ENCODE data around the gene SLC25A44. TPM values are rescaled to one million over a fixed set of nuclear protein-coding genes. Genes with fewer than 3 reads are reported as not detected.

The SLC25A44 gene
- total RNA-seq, 1 experiment from 2014 or later: 29.3 TPM

- ChIA-PET CTCF (interaction anchor here (0.8 kb wide), 1 partner anchor 29 kb away, joined by 3 read pairs; no protein-coding TSS in a partner anchor), POLR2A (no interaction called here)
- peaks cover 46% of the 10 kb centered on the region for H3K36me3 Mint-ChIP-seq (ENCODE audit: insufficient read depth, unreplicated experiment)
- no peaks in the 10 kb centered on the region for H3K27me3 Mint-ChIP-seq (ENCODE audit: insufficient read depth, unreplicated experiment)
- Histone ChIP-seq H3K27me3 (replicated peaks; ENCODE audit: control insufficient read depth, insufficient read depth, low read length) (no peaks in the 10 kb centered on the region), H3K9me3 (no peaks in the 10 kb centered on the region), H3K4me3 (ENCODE audit: low read depth, low read length) (no peak overlapping the region), H3K4me1 (peaks cover 14% of the 10 kb centered on the region; the same call in 1 of the 2 replicates), H3K36me3 (ENCODE audit: control insufficient read depth, insufficient read depth, low read length) (peaks cover 2% of the 10 kb centered on the region; the same call in 1 of the 2 replicates)
- H3K27ac Mint-ChIP-seq (ENCODE audit: unreplicated experiment): no peak overlapping the region
- no peak for DNase-seq
- TF ChIP-seq CTCF (IDR thresholded peaks at IDR 0.05; ENCODE audit: insufficient read depth in 1 of 2, low read depth in 1 of 2, low read length in 1 of 2, severe bottlenecking in 1 of 2, unreplicated experiment in 1 of 2): no peak
- intact Hi-C loops (cut with micrococcal nuclease; ENCODE audit: unreplicated experiment): no loop called here
- BruUV-seq (replicated peaks): no TSS peak
- peaks cover 16% of the 10 kb centered on the region for H3K4me1 Mint-ChIP-seq (ENCODE audit: low read depth, unreplicated experiment)
- no peak overlapping the region for H3K4me3 Mint-ChIP-seq (ENCODE audit: unreplicated experiment)
- peaks cover 12% of the 10 kb centered on the region for H3K9me3 Mint-ChIP-seq (ENCODE audit: unreplicated experiment)
Observed at GRCh38 chr1:156196445-156196844, 2.5 kb downstream of the SLC25A44 start.

GRCh38 chr1:156198831-156199349 is 5.0 kb downstream of the SLC25A44 start:
- no TSS peak for BruUV-seq (replicated peaks)
- ChIA-PET POLR2A (no interaction called here), CTCF (interaction anchor here (0.6 kb wide), 1 partner anchor 464 kb away, joined by 5 read pairs; no protein-coding TSS in a partner anchor)
- peaks cover 2% of the 10 kb centered on the region; the same call in 1 of the 2 replicates for H3K36me3 ChIP-seq (ENCODE audit: control insufficient read depth, insufficient read depth, low read length)
- no peak for TF ChIP-seq CTCF (IDR thresholded peaks at IDR 0.05; ENCODE audit: insufficient read depth in 1 of 2, low read depth in 1 of 2, low read length in 1 of 2, severe bottlenecking in 1 of 2, unreplicated experiment in 1 of 2)
- peaks cover 41% of the 10 kb centered on the region for H3K36me3 Mint-ChIP-seq (ENCODE audit: insufficient read depth, unreplicated experiment)
- H3K9me3 Mint-ChIP-seq (ENCODE audit: unreplicated experiment): no peaks in the 10 kb centered on the region
- no peak overlapping the region for H3K4me3 ChIP-seq (ENCODE audit: low read depth, low read length)
- H3K4me3 Mint-ChIP-seq (ENCODE audit: unreplicated experiment): no peak overlapping the region
- peaks cover 7% of the 10 kb centered on the region for H3K4me1 Mint-ChIP-seq (ENCODE audit: low read depth, unreplicated experiment)
- no peak for DNase-seq
- no peaks in the 10 kb centered on the region for H3K27me3 Mint-ChIP-seq (ENCODE audit: insufficient read depth, unreplicated experiment)
- no peak overlapping the region for H3K27ac Mint-ChIP-seq (ENCODE audit: unreplicated experiment)
- no peaks in the 10 kb centered on the region for H3K27me3 ChIP-seq (replicated peaks; ENCODE audit: control insufficient read depth, insufficient read depth, low read length)
- intact Hi-C loops (cut with micrococcal nuclease; ENCODE audit: unreplicated experiment): no loop called here
- H3K9me3 ChIP-seq: no peaks in the 10 kb centered on the region
- H3K4me1 ChIP-seq: peaks cover 13% of the 10 kb centered on the region; the same call in 1 of the 2 replicates

- no peak overlapping the region for H3K4me3 ChIP-seq (ENCODE audit: low read depth, low read length)
- peaks cover 2% of the 10 kb centered on the region for H3K36me3 ChIP-seq (ENCODE audit: control insufficient read depth, insufficient read depth, low read length)
- H3K36me3 Mint-ChIP-seq (ENCODE audit: insufficient read depth, unreplicated experiment): peaks cover 41% of the 10 kb centered on the region
- ChIA-PET POLR2A (interaction anchor here (0.8 to 1.3 kb wide), 2 partner anchors 13 to 73 kb away, joined by 5 to 20 read pairs; partner anchors contain the start of gene PMF1), CTCF (interaction anchor here (0.6 kb wide), 1 partner anchor 22 kb away, joined by 3 read pairs; no protein-coding TSS in a partner anchor)
- H3K9me3 Mint-ChIP-seq (ENCODE audit: unreplicated experiment): no peaks in the 10 kb centered on the region
- no peak overlapping the region for H3K27ac Mint-ChIP-seq (ENCODE audit: unreplicated experiment)
- H3K27me3 Mint-ChIP-seq (ENCODE audit: insufficient read depth, unreplicated experiment): no peaks in the 10 kb centered on the region
- H3K9me3 ChIP-seq: no peaks in the 10 kb centered on the region
- BruUV-seq (replicated peaks): no TSS peak
- peaks cover 13% of the 10 kb centered on the region; the same call in 1 of the 2 replicates for H3K4me1 ChIP-seq
- no peaks in the 10 kb centered on the region for H3K27me3 ChIP-seq (replicated peaks; ENCODE audit: control insufficient read depth, insufficient read depth, low read length)
- no peak for DNase-seq
- intact Hi-C loops (cut with micrococcal nuclease; ENCODE audit: unreplicated experiment): no loop called here
- H3K4me1 Mint-ChIP-seq (ENCODE audit: low read depth, unreplicated experiment): peaks cover 7% of the 10 kb centered on the region
- H3K4me3 Mint-ChIP-seq (ENCODE audit: unreplicated experiment): no peak overlapping the region
- TF ChIP-seq CTCF (IDR thresholded peaks at IDR 0.05; ENCODE audit: insufficient read depth in 1 of 2, low read depth in 1 of 2, low read length in 1 of 2, severe bottlenecking in 1 of 2, unreplicated experiment in 1 of 2): no peak
Observed at GRCh38 chr1:156200044-156200443, 6.1 kb downstream of the SLC25A44 start.
